Suppressor macrophage treated with lipopolysaccharide for 1 hour (primary cell): ENCODE results near the gene TSPAN5.

ENCODE experiments used
- DNase-seq, 3 donors: peaks; one replicate each; pipeline ENCODE4 v3.0.0-alpha.2; 2020 to 2022

TSPAN5 gene

DNA sequence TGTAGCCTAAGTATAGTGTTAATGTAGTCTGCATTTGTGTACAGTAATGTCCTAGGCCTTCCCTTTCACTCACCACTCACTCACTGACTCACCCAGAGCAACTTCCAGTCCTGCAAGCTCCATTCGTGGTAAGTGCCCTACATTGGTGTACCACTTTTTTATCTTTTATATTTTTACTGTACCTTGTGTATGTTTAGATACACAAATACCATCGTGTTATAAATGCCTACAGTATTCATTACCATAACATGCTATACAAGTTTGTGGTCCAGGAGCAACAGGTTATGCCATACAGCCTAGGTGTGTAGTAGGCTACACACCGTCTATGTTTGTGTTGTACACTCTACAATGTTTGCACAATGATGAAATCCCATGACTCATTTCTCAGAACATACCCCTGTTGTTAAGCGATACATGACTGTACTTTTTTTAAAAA lies 15.4 kb downstream of the TSPAN5 start:
- no peak for DNase-seq

DNA sequence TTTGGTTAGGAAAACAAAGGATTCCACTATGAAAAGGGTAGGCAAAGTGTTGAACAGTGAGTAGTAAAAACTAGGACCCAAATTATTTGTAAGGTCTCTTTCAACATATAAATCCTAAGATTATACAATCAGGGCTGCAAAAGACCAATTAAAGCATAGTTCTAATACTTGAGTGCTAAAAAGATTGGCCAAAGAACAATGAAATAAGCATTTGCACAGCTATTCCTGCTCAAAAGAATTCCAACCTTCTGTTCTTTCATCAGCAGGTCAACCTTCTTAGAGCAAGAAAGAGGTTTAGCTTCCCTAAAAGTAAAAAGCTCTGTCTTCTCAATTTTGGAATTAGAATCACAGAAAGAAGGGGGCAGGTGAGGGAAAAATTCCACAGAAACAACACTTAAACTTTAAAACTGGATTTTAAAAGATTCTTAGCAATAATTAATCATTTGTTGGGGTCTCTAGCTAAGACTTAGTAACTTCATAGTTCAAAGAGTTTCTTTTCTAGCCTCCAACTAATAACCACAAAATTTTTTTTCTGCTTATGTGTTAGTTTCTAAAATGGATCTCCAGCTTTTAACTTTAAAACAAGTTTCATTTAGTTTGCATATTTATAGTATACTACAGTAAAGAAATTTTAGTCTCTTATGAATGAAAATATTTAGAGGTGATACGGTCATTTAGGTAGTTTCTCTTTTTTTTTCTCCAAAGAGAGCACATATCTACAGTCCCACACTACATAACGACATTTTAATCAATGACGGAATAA lies 16.3 kb downstream of the TSPAN5 start:
- DNase-seq = no peak

DNA sequence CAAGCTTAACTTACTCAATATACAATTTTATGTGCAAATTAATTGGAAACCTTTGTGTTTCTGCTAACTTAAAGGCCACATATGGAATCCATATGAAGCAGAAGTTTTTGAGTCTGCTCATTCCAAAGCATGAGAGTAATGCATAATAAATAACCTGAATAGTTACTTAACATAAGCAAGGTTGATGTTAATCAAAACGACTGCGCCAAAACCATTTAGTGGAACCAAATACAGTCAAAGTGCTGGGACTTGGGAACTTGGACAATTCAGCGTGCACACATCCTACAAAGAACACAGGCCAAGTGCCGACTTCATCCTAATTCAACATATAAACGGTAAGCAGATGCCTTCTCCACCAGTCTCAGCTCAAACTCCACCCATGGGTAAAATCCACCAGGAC lies 17.0 kb downstream of the TSPAN5 start:
- no peak for DNase-seq

DNA sequence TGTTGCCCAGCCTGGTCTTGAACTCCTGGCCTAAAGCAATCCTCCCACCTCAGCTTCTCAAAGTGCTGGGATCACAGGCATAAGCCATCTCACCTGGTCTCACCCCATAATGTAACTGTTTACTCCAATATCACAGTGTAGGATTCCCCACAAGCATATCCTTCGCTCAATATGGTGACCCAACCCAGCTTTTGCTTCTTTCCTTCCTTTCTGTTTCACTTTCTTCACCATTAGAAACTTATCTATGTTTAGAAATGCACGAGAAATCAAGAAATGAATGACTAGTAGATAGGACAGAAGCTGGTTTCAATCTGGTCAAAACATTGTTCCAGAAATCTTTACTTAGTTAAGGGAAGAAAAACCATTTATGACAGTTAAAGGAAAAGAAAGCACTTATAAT lies 18.9 kb downstream of the TSPAN5 start:
- no peak for DNase-seq

DNA sequence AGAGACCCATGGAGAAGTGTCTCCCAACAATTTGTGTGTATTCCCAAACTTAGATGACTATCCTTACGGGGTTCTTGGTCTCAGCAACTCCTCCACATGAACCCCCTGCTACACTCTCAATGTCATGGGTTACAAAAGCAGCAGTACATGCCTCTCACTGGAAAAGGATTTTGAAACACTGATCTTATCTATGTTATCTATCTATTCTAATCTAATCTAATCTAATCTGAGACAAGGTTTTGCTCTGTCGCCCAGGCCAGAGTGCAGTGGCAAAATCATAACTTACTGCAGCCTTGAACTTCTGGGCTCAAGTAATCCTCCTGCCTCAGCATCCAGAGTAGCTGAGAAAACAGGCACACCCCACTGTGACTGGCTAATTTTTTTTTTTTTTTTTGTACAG lies 19.3 kb downstream of the TSPAN5 start:
- DNase-seq = no peak

DNA sequence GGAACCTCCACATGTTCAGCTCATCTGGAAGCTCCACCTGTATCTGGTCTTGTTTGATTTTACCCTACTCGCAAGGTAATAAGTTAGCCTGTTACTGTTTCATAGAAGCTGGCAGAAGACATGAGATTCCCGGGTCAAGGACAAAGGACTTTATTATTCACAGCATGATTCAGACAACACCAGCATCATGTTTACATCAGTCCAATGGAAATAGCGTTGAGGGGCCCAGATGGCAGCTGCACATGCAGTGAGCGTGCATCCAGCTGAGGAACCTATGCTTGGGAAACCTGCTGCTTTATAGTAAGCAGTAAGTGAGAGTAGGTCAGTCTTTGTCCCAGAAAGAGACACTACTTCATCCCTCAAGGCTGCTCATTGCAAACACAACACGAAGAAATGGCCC lies 19.8 kb downstream of the TSPAN5 start:
- no peak for DNase-seq

DNA sequence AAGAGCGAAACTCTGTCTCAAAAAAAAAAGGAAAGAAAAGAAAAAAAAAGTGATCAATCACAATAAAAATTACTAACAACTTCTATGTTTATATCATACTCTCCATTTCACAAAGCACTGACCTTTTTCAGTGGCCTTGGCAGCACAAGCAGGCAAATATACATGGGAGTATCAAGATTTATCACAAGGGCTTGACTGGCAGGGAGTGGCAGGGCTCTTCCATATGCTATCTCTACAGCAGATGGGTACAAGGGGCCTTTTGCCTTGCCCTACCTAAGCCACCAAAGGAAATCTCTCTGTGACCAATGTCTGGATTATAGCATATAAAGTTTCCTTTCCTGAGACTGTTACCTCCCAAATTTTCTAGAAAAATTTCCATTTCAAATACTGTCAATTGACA lies 24.4 kb downstream of the TSPAN5 start:
- no peak for DNase-seq

DNA sequence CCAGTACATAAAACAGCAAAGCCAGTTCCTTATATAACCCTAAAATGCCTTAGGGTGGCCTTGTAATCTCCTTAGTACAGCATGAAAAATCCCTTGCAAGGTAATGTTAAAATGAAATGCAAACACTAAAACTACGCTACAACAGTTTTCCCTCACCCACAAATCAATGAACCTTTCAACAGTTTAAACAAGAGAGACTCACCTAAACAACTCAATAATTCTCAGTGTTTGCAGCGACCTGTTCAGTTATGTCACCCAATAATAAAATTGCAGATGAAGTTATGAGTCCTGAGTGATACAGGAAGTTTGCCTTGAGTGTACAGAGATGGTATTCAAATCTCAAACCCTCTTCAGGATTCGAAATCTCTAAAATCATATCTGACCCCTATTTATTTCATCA lies 25.3 kb downstream of the TSPAN5 start:
- DNase-seq = no peak

DNA sequence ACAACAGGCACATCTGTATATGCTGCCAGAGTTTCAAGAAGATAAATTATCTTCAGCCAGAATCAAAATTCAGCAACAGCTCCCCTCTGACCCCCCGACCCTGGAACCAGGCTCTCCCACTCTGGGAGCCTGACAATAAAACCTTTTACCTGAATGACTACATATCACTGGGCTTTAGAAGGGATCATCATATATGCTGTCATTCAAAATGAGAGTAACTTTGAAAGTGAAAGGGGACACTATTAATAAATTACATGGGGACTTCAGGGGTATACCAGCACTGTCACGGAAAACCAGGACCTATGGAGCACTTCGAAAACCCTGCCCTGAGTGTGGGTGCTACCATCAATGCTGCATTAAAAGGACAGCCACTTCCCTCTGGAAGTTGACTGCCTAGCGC lies 26.2 kb downstream of the TSPAN5 start:
- DNase-seq = no peak

DNA sequence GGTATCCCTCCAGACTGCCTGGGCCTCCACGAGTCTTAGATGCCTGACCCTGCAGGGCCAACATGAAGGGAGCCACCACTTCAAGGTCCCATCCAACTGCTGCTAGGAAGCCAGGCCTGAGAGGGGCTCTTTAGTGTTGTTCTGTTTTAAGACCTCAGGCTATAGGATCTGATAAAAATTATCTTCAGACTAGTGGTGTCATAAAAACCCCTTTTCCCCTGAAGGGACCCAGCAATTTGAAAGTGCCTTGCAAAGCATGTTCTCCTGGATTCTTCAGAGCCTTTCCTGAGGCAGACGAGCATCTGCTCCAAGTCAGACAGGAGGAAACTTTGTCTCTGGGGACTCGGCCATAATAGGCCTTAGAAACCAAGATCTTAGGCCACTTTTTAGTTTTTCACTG lies 26.9 kb downstream of the TSPAN5 start:
- no peak for DNase-seq

DNA sequence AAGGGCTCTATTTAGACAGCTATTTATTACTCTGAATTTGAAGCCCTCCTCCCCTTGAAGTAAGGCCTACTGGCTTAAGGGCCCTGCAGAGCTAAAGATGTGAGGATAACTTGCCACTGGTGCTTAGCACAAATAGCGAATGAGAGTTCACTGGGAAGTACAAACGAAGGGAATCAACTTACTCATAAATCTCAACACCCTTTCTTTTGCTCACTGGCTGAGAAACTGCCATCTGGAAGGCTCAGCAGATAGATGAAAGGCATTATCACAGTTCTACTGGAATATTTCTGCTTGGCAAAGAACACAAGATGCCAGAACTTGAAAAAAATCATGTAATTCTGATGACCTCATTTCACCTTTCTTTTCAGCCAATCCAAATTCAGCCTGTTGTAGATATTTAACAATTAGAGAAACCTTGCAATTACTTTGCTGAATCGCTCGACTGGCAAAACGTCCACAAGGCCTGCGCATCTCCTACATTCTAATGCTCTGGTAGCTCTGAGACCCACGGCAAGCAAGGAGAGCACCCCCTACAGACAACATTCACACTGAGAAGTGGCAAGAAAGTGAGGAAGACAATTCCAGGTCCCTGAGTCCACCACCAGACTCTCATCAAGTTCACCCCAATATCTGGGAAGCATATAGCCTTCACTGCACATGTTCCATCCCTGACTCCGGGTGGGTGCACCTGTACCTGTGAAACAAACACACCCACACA lies 27.5 kb downstream of the TSPAN5 start:
- no peak for DNase-seq

DNA sequence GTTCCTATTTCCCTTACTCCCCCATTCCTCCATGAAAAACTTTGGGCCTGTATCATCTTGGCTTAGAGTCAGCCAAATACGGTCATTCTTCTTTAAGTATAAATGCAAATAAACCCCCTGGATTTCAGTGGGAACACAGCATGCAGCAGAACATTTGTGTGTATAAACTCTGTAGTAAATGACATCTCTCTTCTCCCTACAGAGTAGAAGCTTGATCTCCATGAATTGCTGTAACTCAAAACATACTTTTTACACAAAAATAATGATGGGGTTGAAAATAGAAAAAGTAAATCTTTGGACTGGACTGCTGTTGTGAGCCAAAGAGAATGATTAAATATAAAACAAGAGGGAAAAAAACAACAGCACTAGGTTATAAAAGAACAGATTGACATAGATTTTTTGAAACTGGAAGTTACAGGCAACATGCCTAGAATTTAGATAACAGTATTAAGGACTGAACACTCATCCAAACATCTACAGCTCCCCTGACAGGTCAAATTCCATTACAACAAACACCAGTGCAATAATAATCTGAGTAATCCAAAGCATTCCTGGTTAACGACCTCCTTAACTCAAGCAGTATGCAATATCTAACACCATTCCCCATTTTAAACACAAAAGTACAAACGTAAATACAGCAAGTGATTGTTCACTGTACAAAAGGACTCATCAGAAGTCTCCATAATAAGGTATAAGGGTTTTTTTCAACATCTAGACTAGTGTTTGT lies 30.7 kb downstream of the TSPAN5 start:
- no peak for DNase-seq

DNA sequence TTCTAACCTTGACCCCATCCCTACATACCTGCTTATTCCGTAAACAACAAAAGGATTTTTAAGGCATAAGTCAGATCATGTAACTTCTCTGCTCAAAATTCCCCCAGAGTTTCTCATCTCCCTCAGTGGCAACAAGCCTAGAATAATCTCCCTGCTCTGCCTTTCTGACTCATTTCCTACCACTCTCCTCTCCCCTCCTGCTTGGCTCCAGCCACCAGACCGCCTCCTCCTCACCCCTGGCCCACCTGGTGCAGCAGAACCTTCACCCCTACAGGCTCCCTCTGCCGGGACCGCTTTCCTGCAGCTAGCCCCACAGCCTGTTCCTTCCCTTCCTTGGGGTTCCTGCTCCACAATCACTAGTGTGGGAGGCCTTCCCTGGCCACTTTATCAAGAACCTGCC lies 32.1 kb downstream of the TSPAN5 start:
- DNase-seq = no peak

DNA sequence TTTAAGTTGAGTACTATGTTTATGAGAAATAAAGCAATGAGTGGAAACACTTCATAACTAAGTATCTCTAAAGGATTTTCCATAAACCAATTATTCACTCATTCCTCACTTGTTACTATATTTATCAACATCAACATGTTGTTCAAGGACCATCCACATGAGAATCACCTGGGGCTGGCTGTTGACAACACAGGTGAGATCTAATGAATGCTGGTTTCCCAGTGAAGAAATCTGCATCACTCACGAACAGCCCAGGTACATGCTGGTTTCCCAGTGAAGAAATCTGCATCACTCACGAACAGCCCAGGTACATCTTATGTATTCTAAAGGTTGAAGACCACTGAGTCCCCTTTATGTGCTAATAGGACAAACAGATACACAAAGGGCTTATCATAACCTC lies 32.5 kb downstream of the TSPAN5 start:
- DNase-seq = no peak

DNA sequence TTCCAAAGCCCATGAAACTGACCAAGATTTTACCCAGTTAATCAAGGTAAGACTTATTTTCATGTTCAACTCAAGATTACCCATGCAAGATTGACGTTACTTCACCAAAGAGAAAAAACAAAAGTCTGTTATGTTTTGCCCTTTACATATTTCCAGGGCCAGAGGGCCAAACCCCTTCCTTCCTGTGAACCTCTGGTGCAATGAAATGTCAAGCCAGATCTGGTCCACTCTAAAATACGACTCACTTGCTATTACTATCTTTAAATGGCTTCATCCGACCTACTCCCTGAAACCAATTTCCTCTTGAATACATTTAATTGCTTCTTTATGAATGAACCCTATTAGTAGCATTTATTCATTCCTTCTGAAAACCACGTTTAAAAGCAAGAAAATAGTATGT lies 33.0 kb downstream of the TSPAN5 start:
- no peak for DNase-seq

DNA sequence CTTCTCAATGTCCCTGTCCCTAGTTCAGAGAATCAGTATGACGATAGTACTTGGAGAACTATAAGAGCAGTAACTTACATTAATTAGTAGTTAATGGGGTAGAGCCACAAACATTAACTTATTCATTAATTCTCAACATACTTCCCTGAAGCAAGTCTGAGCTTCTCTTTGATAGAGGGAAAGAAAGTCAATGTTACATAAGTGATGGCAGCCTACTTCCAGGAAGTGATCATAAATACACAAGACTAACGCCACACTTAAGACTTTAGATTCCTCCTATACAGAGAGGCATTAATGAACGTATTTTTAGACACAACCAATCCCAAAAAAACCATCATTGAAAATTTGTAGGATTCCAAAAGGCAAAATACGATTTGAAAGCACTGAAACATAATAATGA lies 33.8 kb downstream of the TSPAN5 start:
- no peak for DNase-seq

DNA sequence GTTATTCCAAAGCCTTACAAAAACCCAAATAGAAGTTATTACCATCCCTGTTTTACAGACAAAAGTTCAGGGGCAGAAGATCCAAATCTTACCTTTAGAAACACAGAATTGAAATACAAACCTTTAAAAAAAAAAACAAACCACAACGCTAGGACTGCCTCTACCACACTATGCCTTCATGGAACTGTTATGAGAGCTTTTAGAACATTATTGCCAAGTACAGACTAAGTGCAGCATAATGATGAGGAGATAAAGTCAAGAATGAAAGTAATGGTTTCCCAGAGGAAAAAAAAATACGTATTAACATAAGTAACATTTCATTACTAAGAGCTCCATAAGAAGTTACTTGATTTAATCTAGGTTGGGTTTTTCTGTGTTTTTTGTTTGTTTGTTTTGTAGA lies 34.3 kb downstream of the TSPAN5 start:
- DNase-seq = no peak

DNA sequence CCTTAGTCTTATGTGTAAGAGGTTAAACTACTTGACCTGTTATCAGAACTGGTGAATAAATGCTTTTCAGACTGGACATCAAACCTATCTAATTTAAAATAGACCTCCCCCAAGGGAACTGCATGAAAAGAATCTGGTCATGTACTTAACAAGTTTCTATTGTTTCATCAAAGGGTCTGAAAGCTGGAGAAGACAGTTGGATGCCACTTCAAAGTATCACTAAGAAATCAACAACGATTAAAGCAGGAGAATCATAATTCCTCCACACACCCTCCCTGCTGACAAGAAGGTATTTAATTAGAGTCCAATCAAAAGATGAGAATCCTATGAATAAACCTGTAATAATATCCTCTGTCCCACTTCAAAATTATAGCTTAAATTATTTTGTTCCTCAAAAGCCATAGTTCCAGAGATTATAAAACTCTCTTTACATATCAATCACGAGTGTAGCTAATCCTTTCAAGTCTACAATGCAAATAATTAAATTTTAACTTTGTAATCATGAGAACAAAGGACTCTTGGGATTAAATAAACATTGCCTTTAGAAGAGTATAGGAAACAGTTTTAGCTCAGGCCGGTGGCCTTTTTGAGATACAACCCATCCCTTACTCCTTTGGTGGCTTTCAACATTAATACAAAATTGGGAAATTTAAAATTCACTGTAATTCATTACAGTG lies 35.1 kb downstream of the TSPAN5 start:
- DNase-seq = no peak

DNA sequence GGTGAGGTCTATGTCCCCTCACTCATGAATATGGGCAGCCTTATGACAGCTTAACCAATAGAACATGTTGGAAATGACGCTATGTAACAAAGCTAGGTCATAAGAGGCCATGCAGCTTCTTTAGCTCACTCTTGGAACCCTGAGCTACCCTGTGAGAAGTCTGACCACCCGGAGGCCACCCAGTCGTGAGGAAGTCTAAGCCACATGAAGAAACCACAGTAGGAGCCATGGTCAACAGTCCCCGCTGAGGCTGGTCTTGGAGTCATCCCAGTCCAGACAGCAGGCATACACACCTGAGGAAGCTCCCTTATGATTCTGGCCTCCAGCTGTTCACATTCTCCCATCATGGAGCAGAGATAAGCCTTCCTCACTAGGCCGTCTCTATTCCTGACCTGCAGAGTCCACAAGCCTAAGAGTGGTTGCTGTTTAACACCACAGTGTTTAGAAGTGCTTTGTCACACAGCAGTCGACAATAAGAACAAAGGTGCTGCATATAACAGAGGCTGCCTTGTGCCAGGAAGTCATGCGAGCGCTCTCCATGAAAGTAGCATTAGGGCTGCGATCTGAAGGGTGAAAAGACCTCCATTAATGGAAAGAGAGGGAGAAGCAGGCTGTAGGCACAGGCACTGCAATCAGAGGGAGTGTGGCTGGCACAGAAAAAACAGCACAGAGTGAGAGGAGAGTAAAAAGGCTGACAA lies 38.2 kb downstream of the TSPAN5 start:
- DNase-seq = no peak

DNA sequence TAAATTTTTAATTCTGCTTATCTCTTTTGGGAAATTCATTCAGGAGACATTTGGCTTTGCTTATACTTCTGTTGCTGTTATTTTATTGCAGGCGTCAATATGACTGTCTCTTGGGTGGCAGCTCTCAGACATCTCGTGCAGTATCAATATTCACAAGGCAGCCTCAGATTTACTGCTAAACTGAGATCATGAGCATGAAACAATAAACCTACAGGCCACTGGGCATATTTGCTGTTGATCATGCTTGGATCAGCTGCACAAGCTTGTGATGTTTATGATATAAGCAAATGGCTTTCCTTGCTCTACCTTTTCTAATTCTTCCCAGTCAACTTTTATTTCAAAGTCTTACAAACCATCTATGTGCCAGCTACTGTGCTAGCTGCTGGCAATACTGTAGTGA lies 39.2 kb downstream of the TSPAN5 start:
- DNase-seq = no peak

DNA sequence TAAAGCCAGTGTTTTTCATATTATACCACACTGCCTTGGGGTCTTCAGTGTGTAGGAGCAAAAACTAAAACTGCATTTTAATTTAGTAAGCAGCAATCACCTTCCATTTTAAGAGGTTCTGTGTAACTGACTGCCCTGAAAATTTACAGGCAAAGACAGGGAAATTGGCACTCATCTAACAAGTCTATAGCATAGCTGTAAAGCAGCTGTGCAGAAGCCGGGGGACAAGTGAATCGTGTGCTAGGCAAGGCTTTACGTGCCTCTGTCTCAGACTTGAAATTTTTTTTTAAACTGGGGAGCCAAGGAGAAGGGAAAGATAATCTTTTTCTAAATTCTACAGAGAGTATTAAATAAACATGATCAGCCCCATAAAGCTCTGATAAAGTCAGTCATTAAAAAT lies 39.7 kb downstream of the TSPAN5 start:
- no peak for DNase-seq

DNA sequence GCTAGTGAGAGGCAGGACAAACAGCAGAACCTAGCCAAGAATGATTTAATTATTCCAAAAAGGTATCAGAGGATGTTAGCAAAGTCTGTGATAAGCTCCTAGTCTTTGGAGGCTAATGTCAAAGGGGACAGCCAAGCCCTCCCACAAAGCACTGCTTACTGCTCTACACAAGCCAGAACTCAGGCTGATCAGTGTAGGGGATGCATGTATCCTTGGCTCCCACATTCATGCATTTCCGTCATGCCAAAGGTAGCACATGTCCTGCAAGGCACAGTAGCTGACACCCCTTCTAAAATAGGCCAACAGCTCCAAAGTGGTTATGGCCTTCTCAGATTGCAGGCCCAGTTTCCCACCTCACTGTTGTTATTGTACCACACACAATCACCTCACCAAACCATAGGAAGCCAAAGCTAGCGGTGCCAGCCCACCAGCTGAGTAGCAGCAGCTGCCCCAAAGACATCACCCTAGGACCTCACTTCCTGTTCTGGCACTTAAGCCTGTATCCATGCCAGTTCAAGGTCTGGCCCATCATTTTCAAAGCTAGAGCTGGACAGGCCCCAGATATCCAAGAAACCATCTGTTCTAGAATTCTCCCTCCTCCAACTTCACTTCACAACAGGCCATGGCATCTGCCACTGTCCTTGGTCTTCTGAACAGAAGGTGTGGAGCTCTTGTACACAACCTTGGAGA lies 40.9 kb downstream of the TSPAN5 start:
- DNase-seq = no peak
